Measurements from ENCODE around the gene WAS. TPM values are rescaled to one million over a fixed set of nuclear protein-coding genes. Genes with fewer than 3 reads are reported as not detected.
"Not testable (repeated sequence)": the region's sequence is repeated elsewhere in the genome, so short reads cannot be mapped to it uniquely, and the experiment has no call there.

The WAS gene
- total RNA-seq, 4 donors from 2014 or later, result 1.4 to 4.8 (median 3.3) TPM

- Histone ChIP-seq H3K27me3 (no peaks in the 10 kb centered on the region), H3K9me3 (no peaks in the 10 kb centered on the region), H3K36me3 (no peaks in the 10 kb centered on the region), H3K4me1 (no peaks in the 10 kb centered on the region), H3K4me3 (replicated peaks in 1 of 3) (no peak overlapping the region), H3K27ac (no peak overlapping the region)
- WGBS, 2 donors, result 90% methylated on average over 3 of the region's 3 CpGs
- TF ChIP-seq CTCF (IDR thresholded peaks at IDR 0.05), result no peak
- no peak for TF ChIP-seq POLR2A (IDR thresholded peaks at IDR 0.05)
- intact Hi-C loops (cut with DNase I), result no loop called here
- DNase-seq, result no peak
These were observed 34.5 kb upstream of the WAS start for GRCh38 chrX:48649102-48649501.

DNA sequence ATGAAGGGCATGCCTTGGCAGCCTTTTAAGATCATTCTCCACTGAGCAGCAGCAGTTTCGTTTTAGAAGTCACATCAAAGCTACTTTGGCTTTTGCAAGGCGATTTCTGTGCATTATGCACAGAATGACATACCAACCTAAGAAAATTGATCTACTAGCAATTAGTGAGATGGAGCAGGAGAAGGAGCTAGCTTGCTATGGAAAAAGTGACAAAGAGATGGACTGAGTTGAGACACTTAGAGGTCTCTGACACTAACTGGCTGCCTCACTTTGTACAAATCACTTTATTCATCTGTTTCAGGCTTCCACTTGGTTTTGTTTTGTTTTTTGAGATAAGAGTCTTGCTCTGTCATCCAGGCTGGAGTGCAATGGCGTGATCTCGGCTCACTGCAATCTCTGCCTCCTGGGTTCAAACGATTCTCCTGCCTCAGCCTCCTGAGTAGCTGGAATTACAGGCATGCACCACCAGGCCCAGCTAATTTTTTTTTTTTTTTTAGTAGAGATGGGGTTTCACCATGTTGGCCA, 31.5 kb upstream of the WAS start:
- H3K4me1 ChIP-seq; H3K9me3 ChIP-seq; H3K4me3 ChIP-seq (replicated peaks in 1 of 3); DNase-seq; H3K27ac ChIP-seq; H3K27me3 ChIP-seq; H3K36me3 ChIP-seq; intact Hi-C loops (cut with DNase I): not testable (repeated sequence)
- WGBS, 2 donors, result 67 to 70% methylated on average over 5 of the region's 5 CpGs

- H3K36me3 ChIP-seq; H3K9me3 ChIP-seq; H3K27me3 ChIP-seq; intact Hi-C loops (cut with DNase I); H3K4me1 ChIP-seq; DNase-seq; H3K27ac ChIP-seq; H3K4me3 ChIP-seq (replicated peaks in 1 of 3): not testable (repeated sequence)
- 63 to 69% methylated on average over 15 to 18 of the region's 19 CpGs for WGBS, 2 donors
These were observed 28.9 kb upstream of the WAS start for GRCh38 chrX:48654746-48655145.

DNA sequence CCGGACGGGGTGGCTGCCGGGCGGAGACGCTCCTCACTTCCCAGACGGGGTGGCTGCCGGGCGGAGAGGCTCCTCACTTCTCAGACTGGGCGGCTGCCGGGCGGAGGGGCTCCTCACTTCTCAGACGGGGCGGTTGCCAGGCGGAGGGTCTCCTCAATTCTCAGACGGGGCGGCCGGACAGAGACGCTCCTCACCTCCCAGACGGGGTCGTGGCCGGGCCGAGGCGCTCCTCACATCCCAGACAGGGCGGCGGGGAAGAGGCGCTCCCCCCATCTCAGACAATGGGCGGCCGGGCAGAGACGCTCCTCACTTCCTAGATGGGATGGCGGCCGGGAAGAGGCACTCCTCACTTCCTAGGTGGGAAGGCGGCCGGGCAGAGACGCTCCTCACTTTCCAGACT, 23.9 kb upstream of the WAS start:
- H3K9me3 ChIP-seq; H3K4me1 ChIP-seq; H3K36me3 ChIP-seq; H3K4me3 ChIP-seq (replicated peaks in 1 of 3); H3K27me3 ChIP-seq; H3K27ac ChIP-seq; intact Hi-C loops (cut with DNase I); DNase-seq: not testable (repeated sequence)
- WGBS, 2 donors, result 92 to 93% methylated on average over 9 to 10 of the region's 34 CpGs

DNA sequence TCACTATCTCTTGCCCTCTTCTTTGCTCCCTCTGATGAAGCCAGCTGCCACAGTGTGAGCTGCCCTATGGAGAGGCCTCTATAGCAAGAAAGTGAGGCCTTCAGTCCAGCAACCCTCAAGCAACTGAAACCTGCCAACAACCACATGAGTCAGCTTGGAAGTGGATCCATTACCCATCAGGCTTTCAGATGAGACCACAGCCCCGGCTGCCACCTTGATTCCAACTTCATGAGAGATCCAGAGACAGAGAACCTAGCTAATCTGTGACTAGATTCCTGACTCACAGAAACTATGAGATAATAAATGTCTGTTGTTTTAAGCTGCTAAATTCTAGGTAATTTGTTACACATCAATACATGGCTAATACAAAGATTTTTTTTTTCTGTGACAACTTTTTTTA, 20.4 kb upstream of the WAS start:
- H3K9me3 ChIP-seq, result no peaks in the 10 kb centered on the region
- no peaks in the 10 kb centered on the region for H3K36me3 ChIP-seq
- no peak for DNase-seq
- no peaks in the 10 kb centered on the region for H3K27me3 ChIP-seq
- WGBS, 2 donors, result 100% methylated on average over 1 of the region's 1 CpG; no CpG with 5 or more reads in 1 of the 2 donors
- TF ChIP-seq CTCF (IDR thresholded peaks at IDR 0.05) (no peak), POLR2A (IDR thresholded peaks at IDR 0.05) (no peak)
- H3K27ac ChIP-seq, result no peak overlapping the region
- intact Hi-C loops (cut with DNase I), result no loop called here
- H3K4me1 ChIP-seq, result no peaks in the 10 kb centered on the region
- H3K4me3 ChIP-seq (replicated peaks in 1 of 3), result no peak overlapping the region

- no peak for DNase-seq
- intact Hi-C loops (cut with DNase I), result no loop called here
- Histone ChIP-seq H3K9me3 (no peaks in the 10 kb centered on the region), H3K4me1 (no peaks in the 10 kb centered on the region), H3K27me3 (no peaks in the 10 kb centered on the region), H3K27ac (no peak overlapping the region), H3K4me3 (replicated peaks in 1 of 3) (no peak overlapping the region), H3K36me3 (no peaks in the 10 kb centered on the region)
- TF ChIP-seq CTCF (IDR thresholded peaks at IDR 0.05) (no peak), POLR2A (IDR thresholded peaks at IDR 0.05) (no peak)
- WGBS, 2 donors, result 71 to 73% methylated on average over 1 of the region's 1 CpG
These were observed 19.4 kb upstream of the WAS start for GRCh38 chrX:48664156-48664555.

GRCh38 chrX:48665991-48666390, 17.6 kb upstream of the WAS start:
- Histone ChIP-seq H3K4me1 (no peaks in the 10 kb centered on the region), H3K36me3 (no peaks in the 10 kb centered on the region), H3K4me3 (replicated peaks in 1 of 3) (no peak overlapping the region), H3K27me3 (no peaks in the 10 kb centered on the region), H3K9me3 (no peaks in the 10 kb centered on the region), H3K27ac (no peak overlapping the region)
- DNase-seq, result no peak
- intact Hi-C loops (cut with DNase I), result no loop called here
- WGBS, 2 donors, result 75 to 92% methylated on average over 2 of the region's 2 CpGs
- TF ChIP-seq POLR2A (IDR thresholded peaks at IDR 0.05), result no peak
- no peak for TF ChIP-seq CTCF (IDR thresholded peaks at IDR 0.05)
